Stimulated activated CD4-positive, alpha-beta T cell treated with anti-CD3 and anti-CD28 coated beads, Interleukin-2, amount 100 ng/mL, for 48 hours (primary cell): Measurements from ENCODE around the gene STYXL2.

ENCODE experiments used
- DNase-seq, 2 donors: peaks; one replicate each; pipeline ENCODE4 v3.0.0-alpha.2; 2020

Gene STYXL2

DNA sequence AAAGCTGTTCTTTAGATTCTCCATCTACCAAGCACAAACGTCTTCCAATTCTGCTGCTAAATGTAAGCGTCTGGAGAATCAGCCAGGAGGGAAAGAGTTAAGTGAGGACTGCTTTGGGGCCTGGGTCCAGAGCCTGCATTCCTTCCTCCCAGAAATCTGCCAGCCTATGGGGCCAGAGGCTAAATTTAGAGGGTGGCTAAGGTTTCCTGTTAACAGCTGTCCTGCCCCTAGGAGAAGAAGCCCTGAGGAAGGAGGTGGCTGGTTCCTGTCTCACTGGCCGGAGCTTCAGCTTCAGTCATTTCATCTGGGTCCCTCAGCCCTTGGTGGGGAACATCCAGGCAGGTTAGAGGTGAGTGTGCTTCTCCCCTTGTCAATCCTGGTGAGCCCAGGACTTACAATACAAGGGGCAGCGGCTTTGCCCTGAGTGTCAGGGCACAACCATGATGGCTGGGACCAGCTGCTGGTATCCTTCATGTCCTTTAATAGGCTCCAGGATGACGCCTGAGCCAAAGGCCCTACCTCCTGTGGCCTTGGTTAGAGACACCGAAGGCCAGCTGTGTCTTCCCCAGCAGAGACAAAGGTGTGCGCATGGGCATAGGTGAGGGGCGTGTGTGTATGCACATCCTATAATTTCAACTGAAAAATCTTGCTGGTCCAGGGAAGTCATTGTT lies at the start of gene STYXL2:
STYXL2 (plus strand) TSS at position 230 of the 671 bp plus-strand sequence. CDS start 775 bp downstream, outside the sequence.
- no peak for DNase-seq

DNA sequence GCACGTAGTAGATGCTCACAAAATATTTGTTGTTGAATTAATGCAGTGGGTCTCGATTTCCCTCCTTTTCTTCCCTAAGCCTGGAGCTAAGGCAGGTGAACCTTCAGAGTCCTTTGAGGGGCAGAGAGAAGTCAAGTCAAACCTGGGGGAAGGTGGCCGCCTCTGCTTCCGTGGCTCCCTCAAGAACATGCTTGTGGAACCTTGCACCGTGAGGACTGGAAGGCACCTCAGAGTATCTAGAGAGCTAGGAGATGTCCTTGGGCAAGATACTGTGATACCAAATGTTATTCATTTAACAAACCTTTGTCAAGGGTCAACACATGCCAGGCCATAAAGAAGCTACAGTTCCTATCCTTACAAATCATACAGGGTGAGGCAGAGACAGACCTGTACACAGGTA lies 42.0 kb upstream of the STYXL2 start:
- DNase-seq, result no peak

DNA sequence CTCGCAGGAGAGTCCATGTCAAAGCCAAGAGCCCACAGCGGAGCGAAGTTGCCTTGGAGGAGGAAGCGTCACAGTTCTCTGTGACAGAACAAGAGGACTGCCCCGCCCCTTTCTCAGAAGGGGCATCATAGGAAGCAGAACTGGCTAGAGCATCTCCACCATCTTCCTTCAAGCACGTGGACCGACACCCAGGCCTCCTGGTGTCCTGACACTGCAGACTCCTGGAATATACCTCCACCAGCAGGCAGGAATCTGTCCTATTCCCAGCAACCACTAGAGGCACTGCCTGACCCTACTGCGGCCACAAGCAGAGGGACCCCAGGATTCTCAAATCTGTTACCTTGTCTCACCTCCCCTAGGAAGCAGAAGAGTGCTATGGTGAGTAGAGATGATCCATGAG lies 41.5 kb upstream of the STYXL2 start:
- DNase-seq, result no peak

DNA sequence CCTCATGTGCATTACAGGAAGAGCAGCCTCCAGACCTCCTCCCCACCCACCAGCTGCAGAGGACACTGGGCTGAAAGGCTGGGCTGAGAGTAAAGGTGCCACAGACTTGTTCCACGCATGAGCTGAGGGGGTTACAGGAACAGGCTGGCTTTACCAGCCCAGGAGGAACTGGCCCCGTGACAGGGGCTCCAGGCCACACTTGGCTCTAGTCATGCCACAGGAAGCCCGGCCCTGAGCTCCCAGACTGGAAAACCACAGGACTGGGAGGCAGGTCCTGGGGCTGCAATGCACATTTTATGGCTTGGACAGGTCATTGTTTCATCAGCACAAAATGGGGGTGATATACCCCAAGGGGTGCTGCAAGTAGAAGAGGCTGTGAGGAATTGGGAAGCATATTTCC lies 39.3 kb upstream of the STYXL2 start:
- no peak for DNase-seq

DNA sequence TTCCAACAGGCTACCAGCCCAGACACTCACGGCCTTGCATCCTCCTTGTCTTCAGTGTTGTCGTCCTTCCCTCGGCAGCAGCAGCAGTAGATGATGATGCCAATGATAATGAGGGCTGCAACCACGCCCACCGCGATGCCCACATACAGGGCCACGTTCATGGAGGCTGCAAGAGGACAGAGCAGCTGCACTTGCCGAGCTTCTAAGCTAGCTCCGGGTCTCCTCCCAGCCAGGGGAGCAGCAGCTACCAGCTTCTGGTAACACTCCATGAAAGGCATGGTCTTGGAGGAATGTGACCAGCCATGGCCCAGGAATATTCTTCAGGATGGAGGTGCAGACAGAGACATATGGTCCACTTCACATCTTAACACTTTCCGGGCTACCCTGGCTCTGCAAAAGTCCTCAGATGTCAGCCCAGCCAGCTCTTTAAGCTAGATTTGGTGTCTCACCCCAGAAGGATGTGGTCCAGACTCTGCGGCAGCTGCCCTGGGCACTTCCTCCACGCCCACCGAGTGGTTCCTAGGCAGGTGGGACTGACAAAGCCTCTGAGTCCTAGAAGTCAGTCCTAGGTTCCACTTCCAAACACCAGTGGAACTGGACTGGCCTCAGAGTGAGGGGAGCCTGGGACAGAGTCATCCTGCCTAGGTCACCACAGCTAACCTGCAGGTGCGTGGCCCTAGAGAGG lies 38.8 kb upstream of the STYXL2 start:
- DNase-seq, result no peak

DNA sequence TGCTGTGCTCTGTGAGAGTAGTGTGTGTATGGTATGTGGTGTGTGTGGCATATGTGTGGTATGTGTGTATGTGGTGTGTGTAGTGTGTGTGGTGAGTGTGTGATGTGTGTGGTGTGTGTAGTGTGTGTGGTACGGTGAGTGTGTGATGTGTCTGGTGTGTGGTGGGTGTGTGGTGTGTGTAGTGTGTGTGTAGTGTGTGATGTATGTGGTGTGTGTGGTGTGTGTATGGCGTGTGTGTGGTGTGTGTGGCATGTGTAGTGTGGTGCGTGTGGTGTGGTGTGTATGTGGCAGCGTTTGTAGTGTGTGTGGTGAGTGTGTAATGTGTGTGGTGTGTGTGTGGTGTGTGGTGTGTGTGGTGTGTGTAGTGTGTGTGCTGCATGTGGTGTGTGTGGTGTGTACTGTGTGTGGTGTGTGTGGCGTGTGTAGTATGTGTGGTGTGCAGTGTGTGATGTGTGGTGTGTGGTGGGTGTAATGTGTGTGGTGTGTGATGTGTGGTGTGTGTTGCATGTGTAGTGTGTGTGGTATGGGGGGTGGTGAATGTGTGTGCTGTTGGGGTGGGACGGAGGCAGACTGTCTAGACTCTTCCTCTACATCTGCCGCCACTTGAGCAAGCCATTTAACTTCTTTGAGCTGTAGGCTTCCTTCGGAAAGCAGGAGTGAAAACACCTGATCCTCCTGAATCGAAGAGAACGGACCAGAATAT lies 37.2 kb upstream of the STYXL2 start:
- DNase-seq, result no peak

DNA sequence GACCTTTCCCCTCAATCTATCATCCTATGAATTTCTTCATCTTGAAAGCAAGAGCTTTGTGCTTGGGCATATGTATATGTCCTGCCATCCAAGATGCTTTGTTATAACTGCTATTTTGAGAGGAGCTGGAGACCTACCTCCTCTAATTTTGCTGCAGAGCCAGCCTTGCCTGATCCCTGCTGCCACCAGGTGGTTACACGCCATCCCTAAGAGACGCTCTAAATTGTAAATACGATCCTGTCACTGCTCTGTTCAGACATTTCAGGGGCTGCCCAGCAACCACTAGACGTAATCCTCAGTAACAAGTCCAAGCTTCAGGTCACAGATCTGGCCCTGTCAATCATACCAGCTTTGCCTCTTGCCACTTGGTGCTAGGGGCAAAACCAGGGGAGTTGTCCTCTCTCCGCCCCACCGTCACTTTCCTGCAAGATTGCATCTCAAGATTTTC lies 36.6 kb upstream of the STYXL2 start:
- peak; percentile 19 to 20 for DNase-seq

DNA sequence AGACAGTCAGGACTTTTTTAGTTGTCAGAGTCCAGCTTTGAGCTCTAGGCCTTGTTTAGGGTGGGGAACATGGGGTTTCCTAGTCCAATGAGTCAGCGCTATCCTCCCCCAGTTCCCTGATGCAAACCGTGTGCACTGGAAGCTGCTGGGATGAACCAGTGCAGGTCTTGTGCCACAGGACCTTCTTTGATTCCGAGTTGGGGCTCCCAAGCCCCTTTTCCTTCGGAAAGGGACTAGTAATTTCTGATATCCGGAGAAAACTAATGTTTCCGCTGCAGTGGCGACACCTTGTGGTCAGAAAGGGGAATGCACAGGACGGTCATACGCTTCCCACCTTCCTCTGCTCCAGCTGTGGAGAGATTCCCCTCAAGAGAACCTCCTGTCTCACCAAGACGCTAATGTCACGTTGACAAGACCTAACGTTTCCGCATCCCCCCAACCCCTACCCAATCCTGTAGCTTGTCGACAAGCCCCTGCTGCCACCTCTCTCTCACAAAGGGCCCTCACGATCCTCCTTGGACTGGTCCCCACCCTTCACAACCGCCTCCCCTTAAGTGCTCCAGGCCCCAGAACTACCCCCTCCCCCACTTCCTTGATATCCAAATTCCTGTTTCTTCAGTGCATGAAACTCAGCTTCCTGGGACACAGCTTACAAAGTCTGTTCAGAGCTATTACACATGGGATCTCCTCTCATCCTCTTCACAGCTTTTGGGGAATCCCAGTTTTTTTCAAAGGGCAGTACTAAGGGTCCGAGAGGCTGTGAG lies 34.6 kb upstream of the STYXL2 start:
- DNase-seq, result peak; percentile 79 to 80

DNA sequence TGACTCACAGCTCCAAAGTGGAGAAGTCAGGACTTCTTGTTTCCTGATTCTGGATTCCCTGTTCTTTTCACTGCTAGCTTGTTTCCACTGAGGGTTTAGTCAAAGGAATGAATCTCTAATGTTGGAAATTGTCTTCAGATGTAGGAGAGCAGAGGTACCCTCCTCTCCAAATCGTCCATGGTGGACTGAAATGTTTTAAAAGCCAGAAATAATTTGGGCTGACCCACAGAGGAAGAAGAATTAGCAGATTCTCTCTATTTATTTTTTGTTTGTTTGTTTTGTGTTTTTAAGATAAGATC lies 34.1 kb upstream of the STYXL2 start:
- no peak for DNase-seq

DNA sequence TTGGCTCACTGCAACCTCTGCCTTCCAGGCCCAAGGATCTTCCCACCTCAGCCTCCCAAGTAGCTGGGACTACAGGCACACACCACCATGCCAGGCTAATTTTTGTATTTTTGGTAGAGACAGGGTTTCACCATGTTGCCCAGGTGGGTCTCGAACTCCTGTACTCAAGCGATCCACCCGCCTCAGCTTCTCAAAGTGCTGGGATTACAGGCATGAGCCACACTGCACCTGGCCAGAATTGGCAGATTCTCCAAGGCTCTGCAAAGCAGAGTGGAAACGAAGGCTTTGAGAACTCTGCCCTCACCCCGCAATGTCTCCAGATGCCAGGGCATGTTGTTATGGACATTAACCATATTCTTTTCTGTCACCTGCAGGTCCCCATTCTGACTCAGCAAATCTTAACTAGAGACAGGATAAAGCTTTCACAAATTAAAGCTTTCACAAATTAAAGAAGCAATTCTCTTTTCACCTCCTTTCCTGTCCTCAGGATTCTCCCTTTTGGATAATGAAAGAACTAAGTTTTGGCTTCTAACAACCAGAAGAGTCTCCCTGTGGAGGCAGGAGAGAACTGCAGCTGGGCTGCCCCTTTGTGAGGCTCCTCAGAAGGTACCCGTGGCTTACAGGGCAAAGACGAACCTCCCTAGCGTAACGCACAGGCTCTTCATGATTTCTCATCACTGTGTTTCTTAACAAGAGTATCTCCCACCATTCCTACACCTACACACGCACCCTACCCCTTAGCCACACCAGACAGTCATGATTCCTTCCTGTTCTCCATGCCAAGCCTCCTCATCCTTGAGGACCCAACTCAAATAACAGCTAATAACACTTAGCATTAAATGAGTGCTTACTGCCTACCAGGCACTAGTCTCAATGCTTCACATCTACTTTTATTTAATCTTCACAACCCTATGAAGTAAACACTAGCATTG lies 33.5 kb upstream of the STYXL2 start:
- DNase-seq, result no peak

DNA sequence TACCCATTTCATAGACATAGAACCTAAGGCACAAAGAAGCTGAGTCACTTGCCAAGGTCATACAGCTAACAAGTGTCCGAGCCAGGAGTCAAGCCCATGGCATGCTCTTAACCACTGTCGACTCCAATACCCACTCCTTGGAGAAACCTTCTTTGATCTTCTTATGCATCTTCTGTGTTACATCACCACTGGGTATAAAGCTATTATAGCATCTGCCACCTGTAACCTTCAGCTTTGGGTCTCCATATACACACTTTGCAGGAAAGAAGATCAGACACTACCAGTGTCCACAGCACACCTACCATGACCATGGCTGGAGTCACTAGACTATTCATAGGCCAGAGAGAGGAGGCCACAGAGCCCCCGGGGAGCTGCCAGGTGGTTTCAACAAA lies 32.8 kb upstream of the STYXL2 start:
- no peak for DNase-seq

DNA sequence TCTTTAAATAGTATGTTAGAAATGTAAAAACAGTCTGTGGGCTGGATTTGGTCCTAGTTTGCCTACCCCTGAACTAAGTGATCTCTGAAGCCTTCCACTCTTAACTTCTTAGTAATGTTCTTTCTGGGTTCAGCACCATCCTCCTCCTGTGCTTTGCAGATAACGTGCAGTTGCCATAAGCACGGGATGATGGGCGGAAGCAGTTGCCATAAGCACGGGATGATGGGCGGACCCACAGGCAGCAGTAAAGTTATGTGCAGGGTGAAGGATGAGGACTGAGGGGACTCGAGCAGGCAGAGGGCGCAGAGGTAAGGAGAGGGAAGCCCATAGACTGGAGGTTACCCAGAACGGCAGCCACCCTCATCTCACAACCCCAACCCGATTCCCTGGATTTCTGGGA lies 29.3 kb upstream of the STYXL2 start:
- DNase-seq, result no peak

DNA sequence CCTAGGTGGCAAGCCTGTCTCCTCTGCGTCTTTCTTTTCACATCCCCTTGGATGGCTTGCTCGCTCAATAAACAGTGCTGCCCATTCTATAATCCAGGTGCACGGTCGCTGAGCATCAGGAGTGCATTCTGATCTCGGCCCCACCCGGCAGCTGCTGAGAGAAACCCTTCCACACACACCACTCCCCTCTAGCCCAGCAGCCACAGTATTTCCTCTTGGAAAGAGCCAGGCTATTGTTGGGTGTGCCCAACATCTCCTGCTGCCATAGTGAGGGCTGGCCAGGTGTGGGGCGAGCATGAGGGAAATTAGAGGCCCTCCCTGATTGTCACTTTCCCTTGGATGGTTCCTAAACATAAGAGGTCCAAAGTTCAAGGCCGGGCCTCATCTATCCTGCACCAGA lies 28.4 kb upstream of the STYXL2 start:
- no peak for DNase-seq

DNA sequence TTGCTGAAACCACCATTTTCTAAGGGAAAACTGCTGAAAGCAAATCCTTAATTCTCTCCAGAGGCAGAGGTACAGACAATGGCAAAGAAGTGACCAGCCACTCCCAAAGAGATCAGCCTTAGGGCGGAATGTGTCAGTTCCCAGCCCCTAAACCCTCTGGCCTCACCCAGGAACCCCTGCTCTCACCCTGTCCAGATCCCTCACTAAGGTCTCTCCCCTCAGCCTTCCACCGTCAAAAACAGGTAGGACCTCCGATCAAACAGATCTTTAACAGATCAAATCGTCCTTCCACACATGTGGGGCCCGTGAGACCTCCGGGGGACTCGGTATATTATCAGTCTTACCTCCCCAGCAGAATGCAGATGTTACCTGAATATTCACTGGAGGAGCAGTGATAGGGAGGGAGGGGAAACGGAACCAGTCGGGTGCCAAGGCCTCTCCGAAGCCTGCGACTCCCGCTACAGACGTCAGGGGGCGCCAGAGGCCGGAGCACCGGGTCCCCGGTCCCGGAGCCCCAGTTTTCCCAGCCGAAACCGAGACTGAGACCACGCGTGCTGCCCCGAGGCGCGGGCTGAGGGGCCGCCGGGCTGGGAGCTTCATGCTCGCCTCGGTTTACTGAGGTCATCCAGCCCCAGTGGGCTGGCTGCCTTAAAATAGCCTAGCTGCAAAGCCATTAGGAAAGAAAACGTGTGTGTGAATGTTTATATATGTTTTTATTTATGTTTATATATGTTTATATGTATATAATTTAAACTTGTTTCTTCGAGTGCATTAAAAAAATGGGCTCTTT lies 27.3 kb upstream of the STYXL2 start:
- peak; percentile 82 to 88 for DNase-seq

DNA sequence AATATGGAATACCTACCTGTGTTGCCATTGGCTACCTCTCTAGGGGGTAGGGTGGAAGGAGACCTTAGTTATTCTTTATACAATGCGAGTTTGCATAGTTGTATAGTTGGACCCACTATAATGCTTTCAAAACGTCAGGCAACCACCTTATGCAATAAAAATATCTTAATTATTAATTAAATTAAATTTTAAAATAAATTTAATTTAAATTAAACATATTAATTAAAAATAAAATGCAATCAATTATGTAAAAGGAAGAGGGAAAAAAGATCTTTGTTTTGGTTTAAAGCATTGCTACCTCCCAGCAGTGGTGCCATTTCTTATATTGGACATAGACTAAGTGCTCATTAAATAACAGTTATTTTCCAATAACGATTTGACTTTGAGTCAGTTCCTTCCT lies 26.0 kb upstream of the STYXL2 start:
- no peak for DNase-seq

DNA sequence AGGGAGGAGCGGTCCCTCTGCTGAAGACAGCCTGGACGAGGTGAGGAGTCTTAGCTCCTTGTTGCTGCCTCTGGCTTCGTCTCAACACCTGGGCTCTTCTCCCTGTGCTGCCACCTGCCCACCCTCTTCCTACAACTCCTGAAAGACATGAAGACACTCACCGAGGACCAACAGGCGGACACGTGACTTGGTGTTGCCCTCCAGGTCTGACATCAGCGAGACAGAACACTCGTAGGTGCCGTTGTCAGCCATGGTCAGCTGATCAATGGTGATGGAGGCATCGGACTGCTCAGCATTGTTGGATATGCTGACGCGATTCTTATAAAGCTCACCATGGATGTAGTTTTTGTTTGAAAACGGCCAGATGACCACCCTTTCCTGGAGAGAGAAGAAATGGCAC lies 25.1 kb upstream of the STYXL2 start:
- DNase-seq, result no peak

DNA sequence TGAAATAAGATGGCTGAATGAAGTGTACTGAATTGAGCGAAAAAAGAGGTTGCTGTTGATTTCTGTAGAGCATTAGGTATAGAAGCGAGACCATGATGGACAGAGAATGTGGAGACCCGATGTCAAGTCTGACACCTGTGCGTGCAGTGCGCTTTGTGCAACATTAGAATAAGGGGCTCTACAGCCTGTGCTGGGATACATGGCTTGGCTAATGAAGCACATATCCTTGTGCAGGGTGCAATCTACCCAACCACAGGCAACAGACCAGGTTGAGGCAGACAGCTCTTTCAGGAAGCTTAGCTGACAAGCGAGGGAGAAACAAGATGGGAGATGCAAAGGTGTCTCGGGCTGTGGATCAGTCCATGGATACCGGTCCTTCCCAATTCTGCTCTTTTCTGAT lies 22.6 kb upstream of the STYXL2 start:
- no peak for DNase-seq

DNA sequence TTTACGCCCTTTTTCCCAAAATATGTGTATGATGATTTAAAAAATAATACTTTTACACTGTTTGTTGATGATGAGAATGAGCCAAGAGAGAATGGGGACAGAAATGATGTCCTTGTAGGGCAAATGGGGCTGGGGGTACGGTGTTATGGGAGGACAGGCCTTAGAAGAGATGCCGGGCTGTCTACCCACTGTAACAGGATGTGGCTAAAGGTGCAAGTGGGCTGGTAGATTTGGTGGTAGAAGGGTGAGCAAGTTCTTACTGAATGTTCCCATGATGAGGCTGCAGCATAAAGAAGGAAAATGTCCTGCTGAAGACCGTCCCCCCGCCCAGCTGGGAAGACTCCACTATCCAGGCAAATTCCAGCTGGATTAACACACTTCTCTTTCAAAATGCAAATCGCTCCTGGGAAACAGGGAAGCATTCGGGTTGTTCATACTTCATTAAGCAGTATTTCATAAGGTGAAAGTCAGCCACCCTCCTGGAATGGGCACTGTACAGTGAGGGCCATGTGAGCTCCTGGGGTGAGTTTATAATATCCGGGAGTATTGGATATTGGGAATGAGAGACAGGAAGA lies 17.7 kb upstream of the STYXL2 start:
- DNase-seq, result no peak

DNA sequence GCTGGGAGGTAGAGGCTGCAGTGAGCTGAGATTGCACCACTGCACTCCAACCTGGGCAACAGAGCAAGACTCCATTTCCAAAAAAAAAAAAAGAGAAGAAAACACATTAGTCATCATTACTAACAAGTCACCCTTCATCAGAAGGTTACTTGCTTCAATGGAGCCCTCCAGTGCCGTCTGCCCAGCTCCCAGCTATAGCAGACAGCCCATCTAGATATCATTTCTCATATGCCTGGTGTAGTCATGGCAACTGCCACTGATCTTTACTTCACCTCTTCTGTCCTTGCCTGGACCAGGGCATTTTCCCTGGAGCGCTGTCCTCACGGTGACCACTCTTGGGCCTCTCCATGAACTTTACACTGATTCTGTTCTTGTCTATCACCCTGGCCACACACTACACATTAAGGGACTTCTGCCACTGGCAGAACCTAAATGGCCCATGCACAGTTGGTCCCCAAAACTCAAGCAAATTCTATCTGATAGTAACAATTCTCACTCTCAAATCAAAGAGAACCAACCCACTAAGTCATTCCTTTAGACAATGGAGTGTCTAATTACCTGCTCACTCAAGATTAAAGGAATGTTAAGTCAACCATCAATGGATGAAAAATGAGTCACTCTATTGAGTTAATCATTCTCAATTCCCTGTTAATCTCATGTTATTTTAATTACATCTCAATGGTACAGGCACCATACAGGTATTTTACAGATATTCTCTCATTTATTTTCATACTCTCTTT lies 16.6 kb upstream of the STYXL2 start:
- DNase-seq, result no peak

DNA sequence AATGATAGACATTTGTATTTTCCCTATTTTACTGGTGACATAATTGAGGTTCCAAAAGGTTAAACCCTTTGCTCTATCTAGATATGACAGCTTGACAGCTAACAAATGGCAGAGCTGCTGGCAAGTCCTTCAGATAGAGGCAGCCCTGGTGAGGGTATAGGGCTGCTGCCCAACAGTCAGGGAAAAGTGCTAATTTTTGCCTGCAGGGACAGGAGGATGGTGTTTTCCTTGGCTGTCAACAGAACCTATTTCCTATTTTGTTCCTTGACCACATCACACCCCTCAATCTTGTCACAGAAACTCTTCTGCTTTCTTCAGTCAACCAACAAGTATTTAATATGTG lies 16.0 kb upstream of the STYXL2 start:
- DNase-seq, result no peak
